Stimulated activated CD4-positive, alpha-beta T cell treated with anti-CD3 and anti-CD28 coated beads, Interleukin-1b, Interleukin-23, amount 100 ng/mL, for 48 hours (primary cell): ENCODE data around the gene PDIA5.

ENCODE experiments used
- DNase-seq: peaks from one replicate; pipeline ENCODE4 v3.0.0-alpha.2; 2020

The PDIA5 gene

GRCh38 chr3:123188058-123188457 is 121.2 kb downstream of the PDIA5 start:
- DNase-seq, result no peak

GRCh38 chr3:123193448-123194101 is 126.8 kb downstream of the PDIA5 start:
- DNase-seq, result no peak

- no peak for DNase-seq
Observed at GRCh38 chr3:123194552-123194951, 127.7 kb downstream of the PDIA5 start.

- no peak for DNase-seq
Observed at GRCh38 chr3:123198372-123198771, 131.5 kb downstream of the PDIA5 start.

GRCh38 chr3:123201223-123201556 is 134.4 kb downstream of the PDIA5 start:
- DNase-seq, result no peak

GRCh38 chr3:123201557-123202427 is 135.0 kb downstream of the PDIA5 start, which contains the start of gene SEC22A:
Gene SEC22A, plus strand, starts transcription at chr3:123201943. Its CDS starts 7,275 bp downstream, at chr3:123209218.
- peak; percentile 97 for DNase-seq

- no peak for DNase-seq
Observed at GRCh38 chr3:123202451-123202850, 135.6 kb downstream of the PDIA5 start.
